Kidney (tissue), 14 donors: ENCODE measurements around the gene RETSAT. TPM values are rescaled to one million over a fixed set of nuclear protein-coding genes. Genes with fewer than 3 reads are reported as not detected.
A peak's percentile ranks its signal among the peaks of the same experiment; 100 is the strongest.

Source experiments
- DNase-seq, 5 donors: peaks; one replicate each; pipeline ENCODE4 v3.0.0-alpha.2; 2013 to 2020
- FAIRE-seq: peaks from 2 replicates; lab custom pipeline; 2012; peaks lifted over from hg19 to GRCh38; lab: Jason Lieb, UNC
- H3K27ac ChIP-seq, 2 donors: one replicate each; pipeline ENCODE4 v1.7.0; 2013; ENCODE audit warnings: low read depth in 2 of 2, low read length in 2 of 2, inconsistent platforms in 1 of 2
- H3K27me3 ChIP-seq: one replicate; pipeline ENCODE4 v1.7.1; 2013; ENCODE audit warnings: low read length, inconsistent platforms; ENCODE audit not compliant: control insufficient read depth, insufficient read depth
- H3K36me3 ChIP-seq, 3 donors: one replicate each; pipeline versions ENCODE4 v1.7.0 to v1.7.1; 2013; ENCODE audit warnings: low read length in 3 of 3, control low read depth in 1 of 3, inconsistent platforms in 1 of 3; ENCODE audit not compliant: insufficient read depth in 3 of 3, control insufficient read depth in 2 of 3
- H3K4me1 ChIP-seq, 3 donors: one replicate each; pipeline versions ENCODE4 v1.7.0 to v1.7.1; 2013; ENCODE audit warnings: low read length in 3 of 3, inconsistent platforms in 1 of 3, low read depth in 1 of 3; ENCODE audit not compliant: control insufficient read depth in 2 of 3, insufficient read depth in 2 of 3
- H3K4me3 ChIP-seq, 3 donors: one replicate each; pipeline versions ENCODE4 v1.7.0 to v1.8.1; 2013; ENCODE audit warnings: low read length in 3 of 3, control low read depth in 1 of 3, inconsistent platforms in 1 of 3
- H3K9ac ChIP-seq, 3 donors: one replicate each; pipeline versions ENCODE4 v1.7.0 to v1.7.1; 2013; ENCODE audit warnings: low read length in 3 of 3, control low read depth in 1 of 3, inconsistent platforms in 1 of 3
- H3K9me3 ChIP-seq, 3 donors: one replicate each; pipeline versions ENCODE4 v1.7.0 to v1.7.1; 2013; ENCODE audit warnings: low read length in 3 of 3, control low read depth in 1 of 3, inconsistent platforms in 1 of 3; ENCODE audit not compliant: control insufficient read depth in 2 of 3, insufficient read depth in 1 of 3
- CTCF ChIP-seq: IDR thresholded peaks from 3 replicates; pipeline ENCODE4 v1.5.1; 2012; ENCODE audit warnings: mild to moderate bottlenecking, moderate library complexity, borderline replicate concordance; ENCODE audit not compliant: insufficient read depth; ENCODE audit errors: extremely low read depth
- intact Hi-C: fragments of 100-400 bp; cut with DNase I; formaldehyde crosslinking; loops from one replicate; pipeline ENCODE4 v1.11.1; 2022
- polyA plus RNA-seq: library from polyadenylated mRNA; stranded (reverse); fragments of 350-450 nt; fragmentation: Illumina TruSeq; extraction: RNeasy Lipid Tissue Mini Kit (QIAGEN cat#74804); gene quantifications from one replicate; pipeline ENCODE4 v1.2.3, GENCODE V29; 2014; ENCODE audit warnings: low read depth, low replicate concordance; ENCODE audit not compliant: insufficient read depth
- total RNA-seq: library from RNA; stranded (reverse); fragmentation: NEBNext Ultra II Directional; extraction: Animal tissue kit (Norgen Biotek cat#: 25700); gene quantifications from one replicate; pipeline ENCODE4 v1.2.1, GENCODE V29; 2021
- donor health status: control.
- donor health status: control.
- donor health status: control.
- donor health status: control.
- donor health status: control.
- donor health status: DM: yes; HTN: yes; CAD: no.
- donor health status: Normal renal cell carcinoma (clear cell type).

The RETSAT gene
- total and polyA plus RNA-seq, 2 donors from 2014 or later, result 42.9 to 53.9 TPM

DNA sequence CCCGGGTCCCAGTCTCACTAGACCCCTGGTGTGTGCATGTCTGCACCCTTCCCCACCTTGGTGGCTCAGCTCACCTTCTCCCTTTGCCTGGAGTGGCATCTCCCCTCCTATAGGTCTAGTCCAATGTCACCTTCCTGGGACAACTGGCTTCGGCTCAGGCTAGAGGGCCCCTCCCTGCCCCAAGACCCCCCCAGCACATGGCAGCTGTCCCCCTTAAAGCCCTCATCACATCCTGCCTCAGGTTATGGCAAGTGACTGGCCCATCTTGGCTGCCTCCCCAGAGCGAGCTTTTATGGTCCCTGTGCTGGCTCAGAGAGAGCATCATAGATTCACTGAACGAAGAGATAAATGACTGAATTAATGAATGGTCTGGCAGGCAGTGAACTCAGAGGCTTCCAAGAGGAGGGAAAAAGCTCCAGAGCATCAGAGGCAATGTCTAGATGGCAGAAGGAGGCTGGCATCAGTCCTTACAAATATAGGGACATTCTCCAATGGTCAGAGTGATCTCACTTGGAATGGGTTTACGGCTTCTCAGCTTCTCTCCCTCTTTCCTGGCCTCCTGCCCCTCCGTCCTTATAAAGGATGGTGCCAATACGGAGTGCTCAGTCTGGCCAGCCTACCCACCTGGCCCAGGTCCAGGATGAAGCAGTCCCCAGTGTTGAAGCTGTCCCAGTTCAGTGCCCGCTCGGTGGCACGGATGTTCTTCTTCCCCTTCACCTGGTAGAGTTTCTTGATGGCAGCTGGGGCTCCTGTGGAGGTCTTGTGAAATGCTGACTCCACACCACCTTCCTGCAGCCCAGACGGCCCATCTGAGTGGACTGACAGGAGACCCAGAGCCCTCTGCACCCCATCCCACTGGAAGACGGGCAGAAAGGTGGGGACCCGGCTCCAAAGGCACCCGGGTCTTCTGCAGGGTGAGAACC lies 46.5 kb upstream of the RETSAT start:
- H3K4me1 ChIP-seq, result peaks cover 0 to 9% (median 8%) of the 10 kb centered on the region in 3 donors
- no peak overlapping the region for H3K4me3 ChIP-seq
- intact Hi-C loops, result no loop called here
- DNase-seq, result no peak
- H3K27me3 ChIP-seq, result no peaks in the 10 kb centered on the region
- no peaks in the 10 kb centered on the region for H3K9me3 ChIP-seq
- H3K27ac ChIP-seq, result no peak overlapping the region
- no peak overlapping the region for H3K9ac ChIP-seq
- peaks cover 0 to 4% (median 0%) of the 10 kb centered on the region in 3 donors for H3K36me3 ChIP-seq
- no peak for FAIRE-seq
- no peak for TF ChIP-seq CTCF

GRCh38 chr2:85400023-85400422 lies 45.7 kb upstream of the RETSAT start:
- Histone ChIP-seq H3K27ac (no peak overlapping the region), H3K27me3 (no peaks in the 10 kb centered on the region), H3K9ac (no peak overlapping the region), H3K4me3 (no peak overlapping the region), H3K36me3 (peaks cover 0 to 4% (median 0%) of the 10 kb centered on the region in 3 donors), H3K4me1 (peaks cover 0 to 11% (median 2%) of the 10 kb centered on the region in 3 donors), H3K9me3 (no peaks in the 10 kb centered on the region)
- no peak for FAIRE-seq
- intact Hi-C loops, result no loop called here
- DNase-seq, result peak in 1 of 5 donors; percentile 9
- TF ChIP-seq CTCF, result no peak

GRCh38 chr2:85399183-85399455 lies 44.8 kb upstream of the RETSAT start:
- no peak for TF ChIP-seq CTCF
- peaks cover 0 to 14% (median 4%) of the 10 kb centered on the region in 3 donors for H3K4me1 ChIP-seq
- no peak for DNase-seq
- no peak overlapping the region for H3K9ac ChIP-seq
- H3K27me3 ChIP-seq, result no peaks in the 10 kb centered on the region
- intact Hi-C loops, result no loop called here
- no peak overlapping the region for H3K27ac ChIP-seq
- no peaks in the 10 kb centered on the region for H3K9me3 ChIP-seq
- no peak overlapping the region for H3K4me3 ChIP-seq
- FAIRE-seq, result no peak
- peaks cover 0 to 4% (median 0%) of the 10 kb centered on the region in 3 donors for H3K36me3 ChIP-seq
